Colonic mucosa (tissue), 4 donors: ENCODE results near the gene GNAO1. TPM values are rescaled to one million over a fixed set of nuclear protein-coding genes. Genes with fewer than 3 reads are reported as not detected.

Experiments
- DNase-seq: peaks from one replicate; pipeline ENCODE4 v3.0.0-alpha.2; 2020
- H3K27ac ChIP-seq: fragments of 200-600 bp; one replicate; pipeline ENCODE4 v1.8.0; 2021
- H3K27me3 ChIP-seq: fragments of 200-600 bp; one replicate; pipeline ENCODE4 v1.8.0; 2021
- H3K36me3 ChIP-seq: fragments of 200-600 bp; one replicate; pipeline ENCODE4 v1.8.0; 2021
- H3K4me1 ChIP-seq: fragments of 200-600 bp; one replicate; pipeline ENCODE4 v1.8.0; 2021; ENCODE audit warnings: mild to moderate bottlenecking
- H3K4me3 ChIP-seq: fragments of 200-600 bp; one replicate; pipeline ENCODE4 v1.8.0; 2021
- H3K9ac ChIP-seq, 2 donors: one replicate each; pipeline ENCODE4 v1.7.0; 2013; ENCODE audit warnings: control low read depth in 2 of 2, low read depth in 2 of 2, low read length in 2 of 2
- H3K9me3 ChIP-seq: fragments of 200-600 bp; one replicate; pipeline ENCODE4 v1.8.0; 2021
- CTCF ChIP-seq: fragments of 200-600 bp; IDR thresholded peaks from one replicate; pipeline ENCODE4 v1.8.0; 2022; ENCODE audit warnings: antibody characterized with exemption, mild to moderate bottlenecking
- intact Hi-C: fragments of 100-400 bp; cut with DNase I; formaldehyde crosslinking; loops from one replicate; pipeline ENCODE4 v1.14.1; 2022
- total RNA-seq, 2 donors: library from RNA; stranded (reverse); fragmentation: NEBNext Ultra II Directional in 1 of 2; extraction: Animal tissue kit (Norgen Biotek cat#: 25700) in 1 of 2; gene quantifications; one replicate each; pipeline ENCODE4 v1.2.1, GENCODE V29; 2021
- donor health status: healthy.
- donor health status: DM: no; HTN: no; CAD: no.
- donor health status: DM: no; HTN: no; CAD: no.

GNAO1 gene
- total RNA-seq, 2 donors from 2014 or later: 1.7 to 10.8 TPM

GRCh38 chr16:56382459-56382858 is 191.2 kb downstream of the GNAO1 start:
- no peak for DNase-seq
- no peaks in the 10 kb centered on the region for H3K4me1 ChIP-seq
- peaks cover 11% of the 10 kb centered on the region for H3K36me3 ChIP-seq
- intact Hi-C loops: no loop called here
- TF ChIP-seq CTCF: no peak
- H3K9ac ChIP-seq: no peak overlapping the region
- H3K27ac ChIP-seq: no peak overlapping the region
- H3K9me3 ChIP-seq: no peaks in the 10 kb centered on the region
- no peak overlapping the region for H3K4me3 ChIP-seq
- H3K27me3 ChIP-seq: no peaks in the 10 kb centered on the region

- H3K4me3 ChIP-seq: no peak overlapping the region
- DNase-seq: no peak
- peaks cover 11% of the 10 kb centered on the region for H3K36me3 ChIP-seq
- no peaks in the 10 kb centered on the region for H3K9me3 ChIP-seq
- H3K4me1 ChIP-seq: no peaks in the 10 kb centered on the region
- no peak overlapping the region for H3K27ac ChIP-seq
- H3K27me3 ChIP-seq: no peaks in the 10 kb centered on the region
- intact Hi-C loops: no loop called here
- no peak for TF ChIP-seq CTCF
- H3K9ac ChIP-seq: no peak overlapping the region
Measured at GRCh38 chr16:56382901-56383355, 191.6 kb downstream of the GNAO1 start.

- Histone ChIP-seq H3K27me3 (no peaks in the 10 kb centered on the region), H3K4me1 (no peaks in the 10 kb centered on the region), H3K27ac (no peak overlapping the region), H3K36me3 (peaks cover 11% of the 10 kb centered on the region), H3K9me3 (no peaks in the 10 kb centered on the region), H3K4me3 (no peak overlapping the region), H3K9ac (no peak overlapping the region)
- DNase-seq: no peak
- intact Hi-C loops: no loop called here
- no peak for TF ChIP-seq CTCF
Measured at GRCh38 chr16:56384074-56384721, 192.9 kb downstream of the GNAO1 start.

GRCh38 chr16:56387396-56387795 is 196.1 kb downstream of the GNAO1 start:
- Histone ChIP-seq H3K9ac (no peak overlapping the region), H3K36me3 (no peaks in the 10 kb centered on the region), H3K9me3 (no peaks in the 10 kb centered on the region), H3K4me1 (no peaks in the 10 kb centered on the region), H3K27ac (no peak overlapping the region), H3K27me3 (no peaks in the 10 kb centered on the region), H3K4me3 (no peak overlapping the region)
- DNase-seq: no peak
- TF ChIP-seq CTCF: no peak
- intact Hi-C loops: no loop called here

GRCh38 chr16:56388209-56388608 is 196.9 kb downstream of the GNAO1 start:
- intact Hi-C loops: no loop called here
- H3K9ac ChIP-seq: no peak overlapping the region
- H3K27ac ChIP-seq: no peak overlapping the region
- H3K36me3 ChIP-seq: no peaks in the 10 kb centered on the region
- no peaks in the 10 kb centered on the region for H3K9me3 ChIP-seq
- H3K27me3 ChIP-seq: no peaks in the 10 kb centered on the region
- no peak for DNase-seq
- H3K4me1 ChIP-seq: no peaks in the 10 kb centered on the region
- TF ChIP-seq CTCF: no peak
- no peak overlapping the region for H3K4me3 ChIP-seq
